K562 (cell line): Measurements from ENCODE around the gene SGMS1. TPM values are rescaled to one million over a fixed set of nuclear protein-coding genes. Genes with fewer than 3 reads are reported as not detected.

Source experiments
- CHD7 ChIP-seq: fragments of 200-600 bp; sonication (generic); IDR thresholded peaks from one replicate; pipeline ENCODE4 v1.6.1; 2012; ENCODE audit warnings: mild to moderate bottlenecking, low read depth, low read length, inconsistent platforms
- FOXK2 ChIP-seq, 2 experiments: fragments of 450-650 bp; IDR thresholded peaks in 1 of 2; conservative IDR thresholded peaks in 1 of 2; 2 replicates each; pipeline ENCODE4 v1.6.1; 2016; ENCODE audit warnings: low read depth in 2 of 2, mild to moderate bottlenecking in 1 of 2
- FOXP4 ChIP-seq: sonication (generic); formaldehyde crosslinking; IDR thresholded peaks from 2 replicates; pipeline ENCODE4 v1.8.0; 2022; ENCODE audit warnings: mild to moderate bottlenecking, missing genetic modification reagents, borderline replicate concordance
- HDAC1 ChIP-seq, 2 experiments: fragments of 450-650 bp; IDR thresholded peaks; 2 replicates each; pipeline ENCODE4 v1.6.1; 2016 to 2017; ENCODE audit warnings: inconsistent platforms in 1 of 2, mild to moderate bottlenecking in 1 of 2, moderate library complexity in 1 of 2
- HMG20B ChIP-seq: fragments of 250-450 bp; sonication (Bioruptor Pico); IDR thresholded peaks from 2 replicates; pipeline ENCODE4 v1.5.0; 2021; ENCODE audit warnings: mild to moderate bottlenecking
- MBD2 ChIP-seq: sonication (generic); IDR thresholded peaks from 2 replicates; pipeline ENCODE4 v1.6.1; 2016; ENCODE audit warnings: low read depth, borderline replicate concordance
- MTA3 ChIP-seq: fragments of 450-650 bp; formaldehyde crosslinking; IDR thresholded peaks from 2 replicates; pipeline ENCODE4 v1.6.1; 2017; ENCODE audit warnings: mild to moderate bottlenecking, borderline replicate concordance
- NBN ChIP-seq: fragments of 450-650 bp; IDR thresholded peaks from 2 replicates; pipeline ENCODE4 v1.6.1; 2016; ENCODE audit warnings: low read depth, mild to moderate bottlenecking
- PRMT5 ChIP-seq: sonication (generic); formaldehyde crosslinking; IDR thresholded peaks from 2 replicates; pipeline ENCODE4 v1.5.0; 2020; ENCODE audit warnings: missing genetic modification reagents
- PTBP1 ChIP-seq: fragments of 200-400 bp; formaldehyde crosslinking; IDR thresholded peaks from 2 replicates; pipeline ENCODE4 v1.6.1; 2017; ENCODE audit warnings: low read depth, low read length
- RBM14 ChIP-seq: fragments of 200-400 bp; formaldehyde crosslinking; IDR thresholded peaks from 2 replicates; pipeline ENCODE4 v1.6.1; 2018; ENCODE audit warnings: low read depth, mild to moderate bottlenecking, low read length, moderate library complexity, borderline replicate concordance; ENCODE audit not compliant: insufficient read depth
- SAFB2 ChIP-seq: fragments of 200-400 bp; formaldehyde crosslinking; IDR thresholded peaks from 2 replicates; pipeline ENCODE4 v1.6.1; 2018; ENCODE audit warnings: borderline replicate concordance, low read length, low read depth, moderate library complexity; ENCODE audit not compliant: severe bottlenecking
- SMAD3 ChIP-seq: fragments of 450-650 bp; formaldehyde crosslinking; conservative IDR thresholded peaks from 2 replicates; pipeline ENCODE4 v1.4.0; 2020; ENCODE audit warnings: mild to moderate bottlenecking
- polyA plus RNA-seq, 8 experiments: library from polyadenylated mRNA; depleted of rRNA in 4 of 8; stranded (reverse) in 5 of 8; unstranded in 3 of 8; fragments of >200 nt; fragmentation: Nextera tagmentation in 2 of 8; fragmentation: Illumina TruSeq in 1 of 8; extraction: Ambion mirVana in 2 of 8; extraction: Trizol in 1 of 8; gene quantifications; 2 replicates each; pipeline versions ENCODE4 v1.2.1 to v1.2.3, GENCODE V29; 2011 to 2014; ENCODE audit warnings: inconsistent platforms in 1 of 8, missing spikeins in 1 of 8
- total RNA-seq, 7 experiments: library from RNA; depleted of rRNA in 6 of 7; stranded (reverse); fragments of >200 nt in 6 of 7; fragmentation: Illumina TruSeq in 2 of 7; extraction: Trizol in 2 of 7; gene quantifications; 2 replicates each; pipeline versions ENCODE4 v1.2.1 to v1.2.3, GENCODE V29; 2011 to 2021; ENCODE audit warnings: low replicate concordance in 1 of 7
- TF ChIP-seq, protein P1 (sequence below): fragments of 250-450 bp; sonication (Bioruptor Pico); IDR thresholded peaks from 2 replicates; pipeline ENCODE4 v1.6.1; 2021; ENCODE audit warnings: mild to moderate bottlenecking

The SGMS1 gene
- total and polyA plus RNA-seq, 9 of the 15 experiments (the other 6 are each of a cell fraction or from before 2014, with no cell fraction given) = 22.6 to 232 (median 82.2) TPM

GRCh38 chr10:50577681-50578350 lies 45.9 kb downstream of the SGMS1 start (continued):
- TF ChIP-seq CHD7 (peak; percentile 27), NBN (peak; percentile 98), RBM14 (no peak), PTBP1 (no peak), SAFB2 (no peak), FOXP4 (CRISPR knock-in tag) (no peak), MTA3 (peak; percentile 97), HMG20B (CRISPR knock-in tag) (no peak), SMAD3 (CRISPR knock-in tag) (no peak; the same call in 1 of the 2 replicates), PRMT5 (no peak), FOXK2 (conservative IDR thresholded peaks at IDR 0.05 in 1 of 2, IDR thresholded peaks at IDR 0.05 in 1 of 2; ENCODE audit: low read depth in 2 of 2) (peak; percentile 75 to 80; a peak in 3 of 4 replicates), HDAC1 (IDR thresholded peaks at IDR 0.05) (peak in 1 of 2 experiments; percentile 95; a peak in 2 of 4 replicates), MBD2 (peak; percentile 86)
- TF ChIP-seq, protein P1, sequence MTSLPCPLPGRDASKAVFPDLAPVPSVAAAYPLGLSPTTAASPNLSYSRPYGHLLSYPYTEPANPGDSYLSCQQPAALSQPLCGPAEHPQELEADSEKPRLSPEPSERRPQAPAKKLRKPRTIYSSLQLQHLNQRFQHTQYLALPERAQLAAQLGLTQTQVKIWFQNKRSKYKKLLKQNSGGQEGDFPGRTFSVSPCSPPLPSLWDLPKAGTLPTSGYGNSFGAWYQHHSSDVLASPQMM (CRISPR knock-in tag) = no peak
